GM12875 (cell line): Measurements from ENCODE around the gene ZNF285.

Experiments used
- H3K4me3 ChIP-seq: one replicate; pipeline ENCODE4 v1.5.1; 2011; ENCODE audit warnings: low read depth, low read length, control low read depth
- CTCF ChIP-seq: IDR thresholded peaks from 2 replicates; pipeline ENCODE4 v1.5.1; 2011; ENCODE audit warnings: low read depth, mild to moderate bottlenecking, control low read depth, inconsistent platforms, low read length, moderate library complexity, borderline replicate concordance; ENCODE audit not compliant: insufficient read depth

ZNF285 gene

GRCh38 chr19:44374789-44375188, 26.6 kb downstream of the ZNF285 start:
- no peak for TF ChIP-seq CTCF
- no peak overlapping the region for H3K4me3 ChIP-seq

GRCh38 chr19:44371815-44372480, 29.5 kb downstream of the ZNF285 start:
- no peak overlapping the region for H3K4me3 ChIP-seq
- TF ChIP-seq CTCF: no peak

- no peak for TF ChIP-seq CTCF
These were observed 34.4 kb downstream of the ZNF285 start for GRCh38 chr19:44367024-44367423.

GRCh38 chr19:44356383-44357111, 44.9 kb downstream of the ZNF285 start, which contains the start of gene ZNF112:
Gene ZNF112, minus strand, starts transcription at chr19:44356680. Its CDS starts 16,141 bp downstream, at chr19:44340539.
- TF ChIP-seq CTCF: no peak
- no peak within 1 kb of the TSS for H3K4me3 ChIP-seq

More at GRCh38 chr19:44367024-44367423, 34.4 kb downstream of the ZNF285 start:
- H3K4me3 ChIP-seq: no peak overlapping the region

- H3K4me3 ChIP-seq: no peak overlapping the region
- no peak for TF ChIP-seq CTCF
These were observed 54.9 kb downstream of the ZNF285 start for GRCh38 chr19:44346556-44346955.

GRCh38 chr19:44345959-44346358, 55.4 kb downstream of the ZNF285 start:
- no peak overlapping the region for H3K4me3 ChIP-seq
- no peak for TF ChIP-seq CTCF

GRCh38 chr19:44344255-44344654, 57.2 kb downstream of the ZNF285 start:
- H3K4me3 ChIP-seq: no peak overlapping the region
- TF ChIP-seq CTCF: no peak
